WTC11 (cell line): ENCODE results near the gene CDKL2.

Experiments
- FOXK1 ChIP-seq: sonication (generic); formaldehyde crosslinking; IDR thresholded peaks from 2 replicates; pipeline ENCODE4 v1.8.0; 2022; ENCODE audit warnings: mild to moderate bottlenecking, moderate library complexity, missing genetic modification reagents
- NFE2L1 ChIP-seq: sonication (generic); formaldehyde crosslinking; IDR thresholded peaks from 2 replicates; pipeline ENCODE4 v1.8.1; 2023; ENCODE audit warnings: missing genetic modification reagents
- PRDM15 ChIP-seq: sonication (generic); formaldehyde crosslinking; IDR thresholded peaks from 2 replicates; pipeline ENCODE4 v1.8.0; 2022; ENCODE audit warnings: missing genetic modification reagents
- ZNF121 ChIP-seq: sonication (generic); formaldehyde crosslinking; IDR thresholded peaks from 2 replicates; pipeline ENCODE4 v1.8.0; 2023; ENCODE audit warnings: missing genetic modification reagents
- TF ChIP-seq, protein P1 (sequence below): fragments of 200-600 bp; IDR thresholded peaks from 2 replicates; pipeline ENCODE4 v1.8.0; 2022; ENCODE audit warnings: antibody characterized with exemption
- TF ChIP-seq, protein P2 (sequence below): sonication (generic); formaldehyde crosslinking; conservative IDR thresholded peaks from 2 replicates; pipeline ENCODE4 v1.8.1; 2022; ENCODE audit warnings: mild to moderate bottlenecking, missing genetic modification reagents

- TF ChIP-seq, protein P1, sequence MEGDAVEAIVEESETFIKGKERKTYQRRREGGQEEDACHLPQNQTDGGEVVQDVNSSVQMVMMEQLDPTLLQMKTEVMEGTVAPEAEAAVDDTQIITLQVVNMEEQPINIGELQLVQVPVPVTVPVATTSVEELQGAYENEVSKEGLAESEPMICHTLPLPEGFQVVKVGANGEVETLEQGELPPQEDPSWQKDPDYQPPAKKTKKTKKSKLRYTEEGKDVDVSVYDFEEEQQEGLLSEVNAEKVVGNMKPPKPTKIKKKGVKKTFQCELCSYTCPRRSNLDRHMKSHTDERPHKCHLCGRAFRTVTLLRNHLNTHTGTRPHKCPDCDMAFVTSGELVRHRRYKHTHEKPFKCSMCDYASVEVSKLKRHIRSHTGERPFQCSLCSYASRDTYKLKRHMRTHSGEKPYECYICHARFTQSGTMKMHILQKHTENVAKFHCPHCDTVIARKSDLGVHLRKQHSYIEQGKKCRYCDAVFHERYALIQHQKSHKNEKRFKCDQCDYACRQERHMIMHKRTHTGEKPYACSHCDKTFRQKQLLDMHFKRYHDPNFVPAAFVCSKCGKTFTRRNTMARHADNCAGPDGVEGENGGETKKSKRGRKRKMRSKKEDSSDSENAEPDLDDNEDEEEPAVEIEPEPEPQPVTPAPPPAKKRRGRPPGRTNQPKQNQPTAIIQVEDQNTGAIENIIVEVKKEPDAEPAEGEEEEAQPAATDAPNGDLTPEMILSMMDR, result no peak
- TF ChIP-seq ZNF121 (CRISPR knock-in tag), result no peak
- TF ChIP-seq PRDM15 (CRISPR knock-in tag), result no peak
- TF ChIP-seq, protein P2, sequence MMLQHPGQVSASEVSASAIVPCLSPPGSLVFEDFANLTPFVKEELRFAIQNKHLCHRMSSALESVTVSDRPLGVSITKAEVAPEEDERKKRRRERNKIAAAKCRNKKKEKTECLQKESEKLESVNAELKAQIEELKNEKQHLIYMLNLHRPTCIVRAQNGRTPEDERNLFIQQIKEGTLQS (CRISPR knock-in tag), result no peak
- no peak for TF ChIP-seq FOXK1 (CRISPR knock-in tag)
- no peak for TF ChIP-seq NFE2L1 (CRISPR knock-in tag)
These were observed 1.1 kb downstream of the CDKL2 start for GRCh38 chr4:75629239-75629638.
